GM12878 (cell line): ENCODE measurements around the gene NMD3. TPM values are rescaled to one million over a fixed set of nuclear protein-coding genes. Genes with fewer than 3 reads are reported as not detected.
A peak's percentile ranks its signal among the peaks of the same experiment; 100 is the strongest.

Experiments
- BHLHE40 ChIP-seq, 2 experiments: fragments of 450-650 bp in 1 of 2; IDR thresholded peaks; 2 replicates each; pipeline ENCODE4 v1.6.1; 2011 to 2017; ENCODE audit warnings: low read depth in 2 of 2, borderline replicate concordance in 1 of 2, improper control_type of control experiment in 1 of 2, low read length in 1 of 2, mild to moderate bottlenecking in 1 of 2
- BMI1 ChIP-seq: fragments of 450-650 bp; IDR thresholded peaks from 2 replicates; pipeline ENCODE4 v1.6.1; 2016; ENCODE audit warnings: mild to moderate bottlenecking, moderate library complexity, borderline replicate concordance
- CREM ChIP-seq: IDR thresholded peaks from 2 replicates; pipeline ENCODE4 v1.6.1; 2014; ENCODE audit warnings: antibody characterized with exemption, low read depth
- CTCF ChIP-seq, 3 experiments: IDR thresholded peaks in 2 of 3; conservative IDR thresholded peaks in 1 of 3; 2 replicates each; pipeline ENCODE4 v1.5.1; 2011; ENCODE audit warnings: low read depth in 3 of 3, low read length in 3 of 3, mild to moderate bottlenecking in 3 of 3, control low read depth in 2 of 3, moderate library complexity in 2 of 3, inconsistent platforms in 1 of 3, mixed read lengths in 1 of 3; ENCODE audit not compliant: control insufficient read depth in 2 of 3, insufficient read depth in 1 of 3; ENCODE audit errors: extremely low read depth in 1 of 3
- DPF2 ChIP-seq: fragments of 450-650 bp; IDR thresholded peaks from 2 replicates; pipeline ENCODE4 v1.6.1; 2017; ENCODE audit warnings: mild to moderate bottlenecking
- EP300 ChIP-seq, 2 experiments: fragments of 150-350 bp in 1 of 2; IDR thresholded peaks; 2 replicates each; pipeline ENCODE4 v1.6.1; 2011 to 2012; ENCODE audit warnings: low read depth in 2 of 2, low read length in 2 of 2, borderline replicate concordance in 1 of 2, improper control_type of control experiment in 1 of 2, inconsistent platforms in 1 of 2; ENCODE audit not compliant: control insufficient read depth in 1 of 2
- ESRRA ChIP-seq: IDR thresholded peaks from 2 replicates; pipeline ENCODE4 v1.6.1; 2012; ENCODE audit warnings: mild to moderate bottlenecking, low read length, improper control_type of control experiment
- HCFC1 ChIP-seq: fragments of 150-350 bp; IDR thresholded peaks from 2 replicates; pipeline ENCODE4 v1.6.1; 2014; ENCODE audit warnings: low read length
- HDAC2 ChIP-seq: fragments of 200-600 bp; sonication (generic); IDR thresholded peaks from 2 replicates; pipeline ENCODE4 v1.6.1; 2017
- HDAC6 ChIP-seq: fragments of 200-600 bp; sonication (generic); IDR thresholded peaks from one replicate; pipeline ENCODE4 v1.8.0; 2017; ENCODE audit warnings: antibody characterized with exemption; ENCODE audit not compliant: unreplicated experiment
- IRF5 ChIP-seq: fragments of 450-650 bp; IDR thresholded peaks from 2 replicates; pipeline ENCODE4 v1.6.1; 2017; ENCODE audit warnings: borderline replicate concordance
- KDM1A ChIP-seq: fragments of 200-600 bp; sonication (generic); IDR thresholded peaks from 2 replicates; pipeline ENCODE4 v1.6.1; 2016; ENCODE audit warnings: borderline replicate concordance
- MXI1 ChIP-seq: fragments of 150-350 bp; IDR thresholded peaks from 2 replicates; pipeline ENCODE4 v1.6.1; 2011; ENCODE audit warnings: low read depth, mild to moderate bottlenecking, inconsistent platforms, low read length, improper control_type of control experiment
- MYB ChIP-seq: fragments of 150-350 bp; IDR thresholded peaks from 2 replicates; pipeline ENCODE4 v1.6.1; 2014; ENCODE audit warnings: mild to moderate bottlenecking, low read depth, low read length, borderline replicate concordance
- RB1 ChIP-seq: fragments of 450-650 bp; formaldehyde crosslinking; IDR thresholded peaks from 2 replicates; pipeline ENCODE4 v1.6.1; 2017; ENCODE audit warnings: mild to moderate bottlenecking, borderline replicate concordance
- SMC3 ChIP-seq: IDR thresholded peaks from 2 replicates; pipeline ENCODE4 v1.6.1; 2011; ENCODE audit warnings: low read length, improper control_type of control experiment, borderline replicate concordance
- USF1 ChIP-seq: IDR thresholded peaks from 2 replicates; pipeline ENCODE4 v1.6.1; 2011; ENCODE audit warnings: borderline replicate concordance, low read depth, mild to moderate bottlenecking, moderate library complexity, mixed read lengths, low read length; ENCODE audit not compliant: insufficient read depth; ENCODE audit errors: extremely low read length
- ZBED1 ChIP-seq: IDR thresholded peaks from 2 replicates; pipeline ENCODE4 v1.6.1; 2016; ENCODE audit warnings: borderline replicate concordance
- ZNF24 ChIP-seq: fragments of 450-650 bp; IDR thresholded peaks from 2 replicates; pipeline ENCODE4 v1.6.1; 2017; ENCODE audit warnings: antibody characterized with exemption, mild to moderate bottlenecking
- ZNF592 ChIP-seq: fragments of 450-650 bp; IDR thresholded peaks from 2 replicates; pipeline ENCODE4 v1.6.1; 2017; ENCODE audit warnings: mild to moderate bottlenecking, moderate library complexity
- ZZZ3 ChIP-seq: IDR thresholded peaks from 2 replicates; pipeline ENCODE4 v1.6.1; 2011; ENCODE audit warnings: low read depth; ENCODE audit not compliant: control insufficient read depth, insufficient read length
- polyA plus RNA-seq, 11 experiments: library from polyadenylated mRNA; depleted of rRNA in 4 of 11; unstranded in 6 of 11; stranded (reverse) in 5 of 11; fragments of >200 nt; fragmentation: Nextera tagmentation in 4 of 11; fragmentation: Illumina TruSeq in 1 of 11; extraction: Ambion mirVana in 4 of 11; extraction: Trizol in 1 of 11; gene quantifications; 1 replicate in 1 of 11; 2 replicates in 10 of 11; pipeline versions ENCODE4 v1.2.1 to v1.2.3, GENCODE V29; 2011 to 2016; ENCODE audit warnings: inconsistent platforms in 2 of 11, missing spikeins in 2 of 11, low read depth in 1 of 11
- total RNA-seq, 4 experiments: library from RNA; depleted of rRNA in 3 of 4; stranded (reverse); fragments of >200 nt in 3 of 4; fragmentation: Illumina TruSeq in 1 of 4; extraction: Trizol in 1 of 4; gene quantifications; 2 replicates each; pipeline versions ENCODE4 v1.2.1 to v1.2.3, GENCODE V29; 2013 to 2021

NMD3 gene
- total and polyA plus RNA-seq, 10 of the 15 experiments (the other 5 are each of a cell fraction or from before 2014, with no cell fraction given), result 34.2 to 66.8 (median 55.7) TPM

- no peak for TF ChIP-seq KDM1A
- TF ChIP-seq MYB, result no peak
- no peak for TF ChIP-seq SMC3
- TF ChIP-seq CTCF (IDR thresholded peaks at IDR 0.05 in 2 of 3, conservative IDR thresholded peaks at IDR 0.05 in 1 of 3; ENCODE audit: control insufficient read depth in 2 of 3, extremely low read depth in 1 of 3, insufficient read depth in 1 of 3, low read depth in 3 of 3, low read length in 3 of 3), result no peak
- no peak for TF ChIP-seq ESRRA
- TF ChIP-seq ZBED1, result no peak
- peak; percentile 73 for TF ChIP-seq DPF2
- peak; percentile 34; the same call in 1 of the 2 replicates for TF ChIP-seq MXI1
- no peak for TF ChIP-seq USF1
- peak; percentile 91 for TF ChIP-seq CREM
- no peak; the same call in 1 of the 2 replicates for TF ChIP-seq IRF5
- TF ChIP-seq ZNF592, result no peak
- peak in 1 of 2 experiments; percentile 35; a peak in 1 of 4 replicates for TF ChIP-seq EP300 (IDR thresholded peaks at IDR 0.05; ENCODE audit: borderline replicate concordance in 1 of 2, control insufficient read depth in 1 of 2, low read depth in 2 of 2, low read length in 2 of 2)
- TF ChIP-seq HCFC1, result peak; percentile 39
- TF ChIP-seq ZZZ3, result no peak
- TF ChIP-seq ZNF24, result no peak
- peak; percentile 59; the same call in 1 of the 2 replicates for TF ChIP-seq RB1
- no peak for TF ChIP-seq HDAC2
- no peak for TF ChIP-seq BMI1
- peak; percentile 79 to 93 for TF ChIP-seq BHLHE40 (IDR thresholded peaks at IDR 0.05; ENCODE audit: borderline replicate concordance in 1 of 2, low read depth in 2 of 2, low read length in 1 of 2)
- TF ChIP-seq HDAC6, result no peak
Measured at GRCh38 chr3:161220850-161221753, at the start of gene NMD3 (continued).
